ENCODE data around the gene ACKR3. TPM values are rescaled to one million over a fixed set of nuclear protein-coding genes. Genes with fewer than 3 reads are reported as not detected.

ACKR3 gene
- total RNA-seq, 6 experiments from 2014 or later = 0.66 to 57.0 (median 4.7) TPM

- DNase-seq (no peak), ATAC-seq (no peak)
- intact Hi-C loops (cut with DNase I) = no loop called here
- no peaks in the 10 kb centered on the region for H3K27me3 ChIP-seq
- TF ChIP-seq POLR2A (IDR thresholded peaks at IDR 0.05) = no peak
- TF ChIP-seq, protein P1, sequence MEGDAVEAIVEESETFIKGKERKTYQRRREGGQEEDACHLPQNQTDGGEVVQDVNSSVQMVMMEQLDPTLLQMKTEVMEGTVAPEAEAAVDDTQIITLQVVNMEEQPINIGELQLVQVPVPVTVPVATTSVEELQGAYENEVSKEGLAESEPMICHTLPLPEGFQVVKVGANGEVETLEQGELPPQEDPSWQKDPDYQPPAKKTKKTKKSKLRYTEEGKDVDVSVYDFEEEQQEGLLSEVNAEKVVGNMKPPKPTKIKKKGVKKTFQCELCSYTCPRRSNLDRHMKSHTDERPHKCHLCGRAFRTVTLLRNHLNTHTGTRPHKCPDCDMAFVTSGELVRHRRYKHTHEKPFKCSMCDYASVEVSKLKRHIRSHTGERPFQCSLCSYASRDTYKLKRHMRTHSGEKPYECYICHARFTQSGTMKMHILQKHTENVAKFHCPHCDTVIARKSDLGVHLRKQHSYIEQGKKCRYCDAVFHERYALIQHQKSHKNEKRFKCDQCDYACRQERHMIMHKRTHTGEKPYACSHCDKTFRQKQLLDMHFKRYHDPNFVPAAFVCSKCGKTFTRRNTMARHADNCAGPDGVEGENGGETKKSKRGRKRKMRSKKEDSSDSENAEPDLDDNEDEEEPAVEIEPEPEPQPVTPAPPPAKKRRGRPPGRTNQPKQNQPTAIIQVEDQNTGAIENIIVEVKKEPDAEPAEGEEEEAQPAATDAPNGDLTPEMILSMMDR (IDR thresholded peaks at IDR 0.05) = no peak
- H3K36me3 ChIP-seq = no peaks in the 10 kb centered on the region
- H3K27ac ChIP-seq = no peak overlapping the region
- no peaks in the 10 kb centered on the region for H3K4me1 ChIP-seq
- WGBS (ENCODE audit: insufficient coverage, low coverage, low lambda C conversion rate, missing lambda C conversion rate) = 78% methylated on average over 3 of the region's 3 CpGs
- H3K9me3 ChIP-seq = no peaks in the 10 kb centered on the region
- no peak overlapping the region for H3K4me3 ChIP-seq
These were observed 38.5 kb downstream of the ACKR3 start for GRCh38 chr2:236608188-236608525.

DNA sequence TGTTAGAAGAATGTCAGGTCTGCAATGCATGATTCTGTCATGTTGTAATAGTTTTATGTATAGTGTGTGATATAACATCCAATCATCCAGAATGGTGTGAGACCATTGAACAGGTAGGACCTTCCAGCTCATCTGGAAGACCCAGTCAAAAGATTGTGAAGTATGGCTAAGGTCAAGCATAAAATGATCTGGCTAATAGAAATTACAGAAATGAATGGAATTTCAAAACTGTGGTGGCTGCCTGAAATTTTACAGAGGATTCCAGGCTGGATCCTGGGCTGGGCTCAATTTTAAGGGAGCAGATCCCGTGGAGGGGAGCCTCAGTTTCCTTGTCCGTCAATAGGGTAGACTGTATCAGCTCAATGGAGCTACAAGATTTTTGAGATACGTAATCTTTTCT lies 39.1 kb downstream of the ACKR3 start:
- no peak overlapping the region for H3K27ac ChIP-seq
- H3K4me3 ChIP-seq = no peak overlapping the region
- intact Hi-C loops (cut with DNase I) = no loop called here
- TF ChIP-seq, protein P1 (IDR thresholded peaks at IDR 0.05) = no peak
- no peak for TF ChIP-seq POLR2A (IDR thresholded peaks at IDR 0.05)
- H3K9me3 ChIP-seq = no peaks in the 10 kb centered on the region
- WGBS (ENCODE audit: insufficient coverage, low coverage, low lambda C conversion rate, missing lambda C conversion rate) = 93% methylated on average over 3 of the region's 3 CpGs
- ATAC-seq = no peak
- no peak for DNase-seq
- H3K36me3 ChIP-seq = no peaks in the 10 kb centered on the region
- H3K4me1 ChIP-seq = no peaks in the 10 kb centered on the region
- no peaks in the 10 kb centered on the region for H3K27me3 ChIP-seq

DNA sequence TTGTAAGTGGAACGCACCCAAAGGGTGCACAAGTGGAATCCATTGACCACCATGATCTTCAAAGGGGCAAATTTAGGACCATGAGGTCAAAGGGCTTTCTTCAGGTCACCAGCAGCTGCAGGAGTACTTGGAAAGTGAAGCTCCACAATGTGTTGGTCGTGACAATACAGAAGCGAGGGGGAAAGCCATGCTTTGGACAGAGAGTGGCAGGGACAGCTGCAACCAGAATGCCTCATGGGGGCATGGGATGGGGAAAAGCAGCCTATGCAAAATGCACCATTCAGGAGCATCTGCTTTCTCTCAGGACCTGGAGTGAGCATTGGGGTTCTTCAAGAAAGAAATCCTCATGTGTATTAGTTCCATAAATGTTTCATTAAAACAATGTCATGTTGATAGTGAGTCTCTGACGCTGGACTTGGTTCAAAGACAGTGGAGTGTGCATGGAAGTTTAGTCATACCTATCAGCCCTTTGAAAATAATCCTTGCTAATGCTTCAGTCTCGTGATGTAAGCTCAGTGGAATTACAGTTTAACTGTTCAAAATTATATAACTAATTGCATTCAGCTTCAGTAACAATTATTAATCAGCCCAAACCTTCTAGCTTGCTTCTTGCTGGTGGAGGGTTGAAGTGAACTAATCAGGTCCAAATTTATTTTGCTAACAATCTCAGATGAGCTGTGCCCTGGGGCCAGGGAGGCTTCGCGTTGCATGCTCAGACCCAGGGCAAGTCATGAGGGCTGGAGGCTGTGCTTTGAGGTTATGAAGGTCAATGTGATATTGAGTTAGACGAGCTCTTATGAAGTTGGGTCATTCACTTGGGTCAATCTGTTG lies 41.6 kb downstream of the ACKR3 start:
- Histone ChIP-seq H3K27me3 (no peaks in the 10 kb centered on the region), H3K9me3 (no peaks in the 10 kb centered on the region), H3K4me3 (no peak overlapping the region), H3K4me1 (no peaks in the 10 kb centered on the region), H3K27ac (no peak overlapping the region), H3K36me3 (no peaks in the 10 kb centered on the region)
- intact Hi-C loops (cut with DNase I) = no loop called here
- DNase-seq = no peak
- 74% methylated on average over 8 of the region's 8 CpGs for WGBS (ENCODE audit: insufficient coverage, low coverage, low lambda C conversion rate, missing lambda C conversion rate)
- ATAC-seq = no peak
- TF ChIP-seq, protein P1 (IDR thresholded peaks at IDR 0.05) = no peak
- TF ChIP-seq POLR2A (IDR thresholded peaks at IDR 0.05) = no peak

DNA sequence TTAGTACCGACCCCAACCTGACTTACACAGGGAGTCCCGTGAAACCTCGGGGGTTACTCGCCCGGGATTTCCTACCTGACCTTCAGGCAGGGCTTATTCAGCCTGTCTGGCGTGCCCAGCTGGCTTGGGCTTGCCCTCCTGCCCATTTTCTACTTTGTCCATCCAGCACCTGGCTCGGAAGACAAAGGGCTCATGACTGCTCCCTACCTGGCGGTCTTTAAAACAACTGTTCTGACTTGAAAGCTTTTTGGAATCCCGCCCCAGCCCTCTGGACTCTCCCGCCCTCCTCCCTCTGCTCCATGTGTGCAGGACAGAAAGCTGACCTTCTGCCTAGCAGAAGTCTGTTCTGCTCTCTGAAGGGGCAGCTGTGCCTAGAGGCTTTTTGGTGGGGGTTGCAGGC lies 43.1 kb downstream of the ACKR3 start:
- WGBS (ENCODE audit: insufficient coverage, low coverage, low lambda C conversion rate, missing lambda C conversion rate) = 66% methylated on average over 5 of the region's 10 CpGs
- no peak overlapping the region for H3K27ac ChIP-seq
- intact Hi-C loops (cut with DNase I) = no loop called here

More for the DNA sequence above, 43.1 kb downstream of the ACKR3 start:
- TF ChIP-seq, protein P1 (IDR thresholded peaks at IDR 0.05) = no peak
- TF ChIP-seq POLR2A (IDR thresholded peaks at IDR 0.05) = no peak
- Histone ChIP-seq H3K9me3 (no peaks in the 10 kb centered on the region), H3K4me3 (no peak overlapping the region), H3K36me3 (no peaks in the 10 kb centered on the region), H3K4me1 (no peaks in the 10 kb centered on the region), H3K27me3 (no peaks in the 10 kb centered on the region)
- no peak for DNase-seq
- ATAC-seq = no peak
